GM23338 (cell line): Measurements from ENCODE around the gene TBC1D30. TPM values are rescaled to one million over a fixed set of nuclear protein-coding genes. Genes with fewer than 3 reads are reported as not detected.

Experiments used
- ATAC-seq: fragments of 200-7000 bp; cut with Tn5 transposase; 3 replicates; pipeline ENCODE4 v1.9.1; 2020
- DNase-seq: peaks from one replicate; pipeline ENCODE4 v3.0.0-alpha.2; 2015; ENCODE audit warnings: low spot score
- H2AFZ ChIP-seq: fragments of 200-600 bp; sonication (generic); 2 replicates; pipeline ENCODE4 v1.8.0; 2016; ENCODE audit warnings: antibody characterized with exemption, mild to moderate bottlenecking, moderate library complexity
- H3F3A ChIP-seq: fragments of 200-600 bp; sonication (generic); replicated peaks from 2 replicates; pipeline ENCODE4 v1.8.0; 2017; ENCODE audit warnings: antibody characterized with exemption, mixed run types, low read depth
- H3K27ac ChIP-seq: fragments of 200-600 bp; sonication (generic); 2 replicates; pipeline ENCODE4 v1.6.1; 2016; ENCODE audit warnings: low read depth
- H3K27me3 ChIP-seq: fragments of 200-600 bp; sonication (generic); 2 replicates; pipeline ENCODE4 v1.8.0; 2016; ENCODE audit warnings: mild to moderate bottlenecking, mixed run types, moderate library complexity; ENCODE audit not compliant: insufficient read depth
- H3K36me3 ChIP-seq: fragments of 200-600 bp; sonication (generic); 2 replicates; pipeline ENCODE4 v1.8.0; 2016; ENCODE audit warnings: mild to moderate bottlenecking; ENCODE audit not compliant: insufficient read depth
- H3K4me1 ChIP-seq: fragments of 200-600 bp; sonication (generic); 2 replicates; pipeline ENCODE4 v1.8.0; 2016; ENCODE audit warnings: mild to moderate bottlenecking, moderate library complexity; ENCODE audit not compliant: insufficient read depth
- H3K4me2 ChIP-seq: fragments of 200-600 bp; sonication (generic); 2 replicates; pipeline ENCODE4 v1.7.1; 2017; ENCODE audit warnings: mixed run types
- H3K4me3 ChIP-seq: fragments of 200-600 bp; sonication (generic); 2 replicates; pipeline ENCODE4 v1.6.1; 2016; ENCODE audit warnings: mixed run types
- H3K79me2 ChIP-seq: fragments of 200-600 bp; sonication (generic); replicated peaks from 2 replicates; pipeline ENCODE4 v1.8.0; 2017; ENCODE audit warnings: mild to moderate bottlenecking; ENCODE audit not compliant: insufficient read depth
- H3K9me2 ChIP-seq: fragments of 200-600 bp; sonication (generic); 2 replicates; pipeline ENCODE4 v1.8.0; 2017; ENCODE audit not compliant: insufficient read depth
- H4K20me1 ChIP-seq: fragments of 200-600 bp; sonication (generic); replicated peaks from 2 replicates; pipeline ENCODE4 v1.8.0; 2017; ENCODE audit warnings: mild to moderate bottlenecking; ENCODE audit not compliant: insufficient read depth
- H3K27ac Mint-ChIP-seq: 2 replicates; pipeline ENCODE4 v1.8.0; 2020; ENCODE audit warnings: inconsistent platforms, mild to moderate bottlenecking, moderate library complexity, mixed read lengths
- H3K27me3 Mint-ChIP-seq: 3 replicates; pipeline ENCODE4 v1.8.0; 2022; ENCODE audit warnings: low read depth, mild to moderate bottlenecking, moderate library complexity, mixed read lengths, inconsistent platforms; ENCODE audit not compliant: insufficient read depth, poor library complexity
- H3K36me3 Mint-ChIP-seq: 3 replicates; pipeline ENCODE4 v1.8.0; 2021; ENCODE audit warnings: low read depth, mild to moderate bottlenecking, inconsistent platforms, moderate library complexity, mixed read lengths
- H3K4me1 Mint-ChIP-seq: 3 replicates; pipeline ENCODE4 v1.8.0; 2020; ENCODE audit warnings: mild to moderate bottlenecking, inconsistent platforms, mixed read lengths
- H3K4me3 Mint-ChIP-seq: 3 replicates; pipeline ENCODE4 v1.8.0; 2021; ENCODE audit warnings: moderate library complexity, mild to moderate bottlenecking, inconsistent platforms, mixed read lengths
- H3K9me3 Mint-ChIP-seq: 3 replicates; pipeline ENCODE4 v1.8.0; 2020; ENCODE audit warnings: moderate library complexity, mild to moderate bottlenecking, inconsistent platforms, mixed read lengths
- ETS1 ChIP-seq: IDR thresholded peaks from 2 replicates; pipeline ENCODE4 v1.6.1; 2016; ENCODE audit warnings: antibody characterized with exemption
- EZH2 ChIP-seq: fragments of 200-600 bp; sonication (generic); IDR thresholded peaks from one replicate; pipeline ENCODE4 v1.8.0; 2017; ENCODE audit warnings: antibody characterized with exemption, mild to moderate bottlenecking, low read depth; ENCODE audit not compliant: unreplicated experiment
- EZH2phosphoT487 ChIP-seq: fragments of 200-600 bp; sonication (generic); IDR thresholded peaks from one replicate; pipeline ENCODE4 v1.8.1; 2018; ENCODE audit warnings: antibody characterized with exemption; ENCODE audit not compliant: unreplicated experiment
- JUNB ChIP-seq: IDR thresholded peaks from one replicate; pipeline ENCODE4 v1.6.1; 2016; ENCODE audit warnings: antibody characterized with exemption; ENCODE audit not compliant: unreplicated experiment
- NANOG ChIP-seq: IDR thresholded peaks from 2 replicates; pipeline ENCODE4 v1.6.1; 2016; ENCODE audit warnings: antibody characterized with exemption, borderline replicate concordance
- POLR2AphosphoS5 ChIP-seq: IDR thresholded peaks from 2 replicates; pipeline ENCODE4 v1.6.1; 2016; ENCODE audit warnings: antibody characterized with exemption, low read depth
- REST ChIP-seq: IDR thresholded peaks from one replicate; pipeline ENCODE4 v1.6.1; 2018; ENCODE audit warnings: antibody characterized with exemption; ENCODE audit not compliant: unreplicated experiment
- STAT1 ChIP-seq: IDR thresholded peaks from one replicate; pipeline ENCODE4 v1.6.1; 2016; ENCODE audit warnings: antibody characterized with exemption; ENCODE audit not compliant: unreplicated experiment
- ZNF114 ChIP-seq: fragments of 250-450 bp; sonication (Bioruptor Pico); IDR thresholded peaks from 2 replicates; pipeline ENCODE4 v1.5.0; 2020; ENCODE audit warnings: mild to moderate bottlenecking, moderate library complexity
- ZNF331 ChIP-seq: fragments of 250-450 bp; sonication (Bioruptor Pico); IDR thresholded peaks from 2 replicates; pipeline ENCODE4 v1.5.0; 2020; ENCODE audit warnings: low read depth, mild to moderate bottlenecking, moderate library complexity
- polyA plus RNA-seq: library from polyadenylated mRNA; unstranded; fragments of >200 nt; fragmentation: Nextera tagmentation; extraction: Ambion mirVana; gene quantifications from 2 replicates; pipeline ENCODE4 v1.2.1, GENCODE V29; 2016
- total RNA-seq: library from RNA; depleted of rRNA; stranded (reverse); fragments of >200 nt; shearing (Covaris generic); gene quantifications from 2 replicates; pipeline ENCODE4 v1.2.3, GENCODE V29; 2014
- TF ChIP-seq, protein P1 (sequence below), 2 experiments: fragments of 200-600 bp in 1 of 2; sonication (generic) in 1 of 2; conservative IDR thresholded peaks; 2 replicates each; pipeline versions ENCODE4 v1.5.1 to v1.6.1; 2016 to 2017; ENCODE audit warnings: antibody characterized with exemption in 2 of 2, low read depth in 2 of 2, mild to moderate bottlenecking in 2 of 2, moderate library complexity in 1 of 2
- TF ChIP-seq, protein P2 (sequence below): fragments of 250-450 bp; sonication (Bioruptor Pico); IDR thresholded peaks from 2 replicates; pipeline ENCODE4 v1.5.0; 2020; ENCODE audit warnings: mild to moderate bottlenecking, moderate library complexity

Gene TBC1D30
- total and polyA plus RNA-seq, 2 experiments from 2014 or later: 2.9 to 9.6 TPM

GRCh38 chr12:64840949-64841717, 16.7 kb downstream of the TBC1D30 start:
- no peaks in the 10 kb centered on the region for H3K36me3 Mint-ChIP-seq
- Histone ChIP-seq H3K4me3 (no peak overlapping the region), H3K4me2 (no peak overlapping the region), H3K27ac (no peak overlapping the region), H2AFZ (no peak overlapping the region), H3K9me2 (no peaks in the 10 kb centered on the region), H3F3A (no peaks in the 10 kb centered on the region), H3K36me3 (no peaks in the 10 kb centered on the region), H3K79me2 (no peaks in the 10 kb centered on the region), H3K4me1 (no peaks in the 10 kb centered on the region), H4K20me1 (no peaks in the 10 kb centered on the region), H3K27me3 (no peaks in the 10 kb centered on the region)
- H3K9me3 Mint-ChIP-seq: no peaks in the 10 kb centered on the region; the same call in 2 of the 3 replicates
- no peak overlapping the region for H3K27ac Mint-ChIP-seq
- peaks cover 5% of the 10 kb centered on the region; the same call in 2 of the 3 replicates for H3K4me1 Mint-ChIP-seq
- ATAC-seq (no peak), DNase-seq (no peak)
- no peak overlapping the region for H3K4me3 Mint-ChIP-seq
- no peak for TF ChIP-seq ETS1
- no peak for TF ChIP-seq POLR2AphosphoS5
- TF ChIP-seq ZNF331 (CRISPR knock-in tag): no peak
- TF ChIP-seq, protein P1, sequence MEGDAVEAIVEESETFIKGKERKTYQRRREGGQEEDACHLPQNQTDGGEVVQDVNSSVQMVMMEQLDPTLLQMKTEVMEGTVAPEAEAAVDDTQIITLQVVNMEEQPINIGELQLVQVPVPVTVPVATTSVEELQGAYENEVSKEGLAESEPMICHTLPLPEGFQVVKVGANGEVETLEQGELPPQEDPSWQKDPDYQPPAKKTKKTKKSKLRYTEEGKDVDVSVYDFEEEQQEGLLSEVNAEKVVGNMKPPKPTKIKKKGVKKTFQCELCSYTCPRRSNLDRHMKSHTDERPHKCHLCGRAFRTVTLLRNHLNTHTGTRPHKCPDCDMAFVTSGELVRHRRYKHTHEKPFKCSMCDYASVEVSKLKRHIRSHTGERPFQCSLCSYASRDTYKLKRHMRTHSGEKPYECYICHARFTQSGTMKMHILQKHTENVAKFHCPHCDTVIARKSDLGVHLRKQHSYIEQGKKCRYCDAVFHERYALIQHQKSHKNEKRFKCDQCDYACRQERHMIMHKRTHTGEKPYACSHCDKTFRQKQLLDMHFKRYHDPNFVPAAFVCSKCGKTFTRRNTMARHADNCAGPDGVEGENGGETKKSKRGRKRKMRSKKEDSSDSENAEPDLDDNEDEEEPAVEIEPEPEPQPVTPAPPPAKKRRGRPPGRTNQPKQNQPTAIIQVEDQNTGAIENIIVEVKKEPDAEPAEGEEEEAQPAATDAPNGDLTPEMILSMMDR (conservative IDR thresholded peaks at IDR 0.05; ENCODE audit: low read depth in 2 of 2): no peak
- no peak for TF ChIP-seq ZNF114 (CRISPR knock-in tag)
- no peak for TF ChIP-seq EZH2
- TF ChIP-seq EZH2phosphoT487: no peak
- TF ChIP-seq, protein P2, sequence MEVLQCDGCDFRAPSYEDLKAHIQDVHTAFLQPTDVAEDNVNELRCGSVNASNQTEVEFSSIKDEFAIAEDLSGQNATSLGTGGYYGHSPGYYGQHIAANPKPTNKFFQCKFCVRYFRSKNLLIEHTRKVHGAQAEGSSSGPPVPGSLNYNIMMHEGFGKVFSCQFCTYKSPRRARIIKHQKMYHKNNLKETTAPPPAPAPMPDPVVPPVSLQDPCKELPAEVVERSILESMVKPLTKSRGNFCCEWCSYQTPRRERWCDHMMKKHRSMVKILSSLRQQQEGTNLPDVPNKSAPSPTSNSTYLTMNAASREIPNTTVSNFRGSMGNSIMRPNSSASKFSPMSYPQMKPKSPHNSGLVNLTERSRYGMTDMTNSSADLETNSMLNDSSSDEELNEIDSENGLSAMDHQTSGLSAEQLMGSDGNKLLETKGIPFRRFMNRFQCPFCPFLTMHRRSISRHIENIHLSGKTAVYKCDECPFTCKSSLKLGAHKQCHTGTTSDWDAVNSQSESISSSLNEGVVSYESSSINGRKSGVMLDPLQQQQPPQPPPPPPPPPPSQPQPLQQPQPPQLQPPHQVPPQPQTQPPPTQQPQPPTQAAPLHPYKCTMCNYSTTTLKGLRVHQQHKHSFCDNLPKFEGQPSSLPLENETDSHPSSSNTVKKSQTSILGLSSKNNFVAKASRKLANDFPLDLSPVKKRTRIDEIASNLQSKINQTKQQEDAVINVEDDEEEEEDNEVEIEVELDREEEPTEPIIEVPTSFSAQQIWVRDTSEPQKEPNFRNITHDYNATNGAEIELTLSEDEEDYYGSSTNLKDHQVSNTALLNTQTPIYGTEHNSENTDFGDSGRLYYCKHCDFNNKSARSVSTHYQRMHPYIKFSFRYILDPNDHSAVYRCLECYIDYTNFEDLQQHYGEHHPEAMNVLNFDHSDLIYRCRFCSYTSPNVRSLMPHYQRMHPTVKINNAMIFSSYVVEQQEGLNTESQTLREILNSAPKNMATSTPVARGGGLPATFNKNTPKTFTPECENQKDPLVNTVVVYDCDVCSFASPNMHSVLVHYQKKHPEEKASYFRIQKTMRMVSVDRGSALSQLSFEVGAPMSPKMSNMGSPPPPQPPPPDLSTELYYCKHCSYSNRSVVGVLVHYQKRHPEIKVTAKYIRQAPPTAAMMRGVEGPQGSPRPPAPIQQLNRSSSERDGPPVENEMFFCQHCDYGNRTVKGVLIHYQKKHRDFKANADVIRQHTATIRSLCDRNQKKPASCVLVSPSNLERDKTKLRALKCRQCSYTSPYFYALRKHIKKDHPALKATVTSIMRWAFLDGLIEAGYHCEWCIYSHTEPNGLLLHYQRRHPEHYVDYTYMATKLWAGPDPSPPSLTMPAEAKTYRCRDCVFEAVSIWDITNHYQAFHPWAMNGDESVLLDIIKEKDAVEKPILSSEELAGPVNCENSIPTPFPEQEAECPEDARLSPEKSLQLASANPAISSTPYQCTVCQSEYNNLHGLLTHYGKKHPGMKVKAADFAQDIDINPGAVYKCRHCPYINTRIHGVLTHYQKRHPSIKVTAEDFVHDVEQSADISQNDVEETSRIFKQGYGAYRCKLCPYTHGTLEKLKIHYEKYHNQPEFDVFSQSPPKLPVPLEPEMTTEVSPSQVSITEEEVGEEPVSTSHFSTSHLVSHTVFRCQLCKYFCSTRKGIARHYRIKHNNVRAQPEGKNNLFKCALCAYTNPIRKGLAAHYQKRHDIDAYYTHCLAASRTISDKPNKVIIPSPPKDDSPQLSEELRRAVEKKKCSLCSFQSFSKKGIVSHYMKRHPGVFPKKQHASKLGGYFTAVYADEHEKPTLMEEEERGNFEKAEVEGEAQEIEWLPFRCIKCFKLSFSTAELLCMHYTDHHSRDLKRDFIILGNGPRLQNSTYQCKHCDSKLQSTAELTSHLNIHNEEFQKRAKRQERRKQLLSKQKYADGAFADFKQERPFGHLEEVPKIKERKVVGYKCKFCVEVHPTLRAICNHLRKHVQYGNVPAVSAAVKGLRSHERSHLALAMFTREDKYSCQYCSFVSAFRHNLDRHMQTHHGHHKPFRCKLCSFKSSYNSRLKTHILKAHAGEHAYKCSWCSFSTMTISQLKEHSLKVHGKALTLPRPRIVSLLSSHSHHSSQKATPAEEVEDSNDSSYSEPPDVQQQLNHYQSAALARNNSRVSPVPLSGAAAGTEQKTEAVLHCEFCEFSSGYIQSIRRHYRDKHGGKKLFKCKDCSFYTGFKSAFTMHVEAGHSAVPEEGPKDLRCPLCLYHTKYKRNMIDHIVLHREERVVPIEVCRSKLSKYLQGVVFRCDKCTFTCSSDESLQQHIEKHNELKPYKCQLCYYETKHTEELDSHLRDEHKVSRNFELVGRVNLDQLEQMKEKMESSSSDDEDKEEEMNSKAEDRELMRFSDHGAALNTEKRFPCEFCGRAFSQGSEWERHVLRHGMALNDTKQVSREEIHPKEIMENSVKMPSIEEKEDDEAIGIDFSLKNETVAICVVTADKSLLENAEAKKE: no peak
- no peak for TF ChIP-seq STAT1
- no peak for TF ChIP-seq REST
- TF ChIP-seq JUNB: no peak
- no peak for TF ChIP-seq NANOG
- no peaks in the 10 kb centered on the region for H3K27me3 Mint-ChIP-seq
